ENCODE measurements around the gene RFESD.

The RFESD gene

GRCh38 chr5:95671826-95672225, 25.2 kb downstream of the RFESD start:
- TF ChIP-seq MYC (IDR thresholded peaks at IDR 0.05; ENCODE audit: low read depth, low read length), result no peak
- no peak for TF ChIP-seq POLR2A (IDR thresholded peaks at IDR 0.05; ENCODE audit: extremely low read depth, insufficient read length)
- TF ChIP-seq, protein P1, sequence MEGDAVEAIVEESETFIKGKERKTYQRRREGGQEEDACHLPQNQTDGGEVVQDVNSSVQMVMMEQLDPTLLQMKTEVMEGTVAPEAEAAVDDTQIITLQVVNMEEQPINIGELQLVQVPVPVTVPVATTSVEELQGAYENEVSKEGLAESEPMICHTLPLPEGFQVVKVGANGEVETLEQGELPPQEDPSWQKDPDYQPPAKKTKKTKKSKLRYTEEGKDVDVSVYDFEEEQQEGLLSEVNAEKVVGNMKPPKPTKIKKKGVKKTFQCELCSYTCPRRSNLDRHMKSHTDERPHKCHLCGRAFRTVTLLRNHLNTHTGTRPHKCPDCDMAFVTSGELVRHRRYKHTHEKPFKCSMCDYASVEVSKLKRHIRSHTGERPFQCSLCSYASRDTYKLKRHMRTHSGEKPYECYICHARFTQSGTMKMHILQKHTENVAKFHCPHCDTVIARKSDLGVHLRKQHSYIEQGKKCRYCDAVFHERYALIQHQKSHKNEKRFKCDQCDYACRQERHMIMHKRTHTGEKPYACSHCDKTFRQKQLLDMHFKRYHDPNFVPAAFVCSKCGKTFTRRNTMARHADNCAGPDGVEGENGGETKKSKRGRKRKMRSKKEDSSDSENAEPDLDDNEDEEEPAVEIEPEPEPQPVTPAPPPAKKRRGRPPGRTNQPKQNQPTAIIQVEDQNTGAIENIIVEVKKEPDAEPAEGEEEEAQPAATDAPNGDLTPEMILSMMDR (IDR thresholded peaks at IDR 0.05; ENCODE audit: low read depth, low read length), result no peak
- no peak overlapping the region for H3K4me3 ChIP-seq (ENCODE audit: low read depth, low read length)
- peak; percentile 50 for DNase-seq (ENCODE audit: low read depth)

DNA sequence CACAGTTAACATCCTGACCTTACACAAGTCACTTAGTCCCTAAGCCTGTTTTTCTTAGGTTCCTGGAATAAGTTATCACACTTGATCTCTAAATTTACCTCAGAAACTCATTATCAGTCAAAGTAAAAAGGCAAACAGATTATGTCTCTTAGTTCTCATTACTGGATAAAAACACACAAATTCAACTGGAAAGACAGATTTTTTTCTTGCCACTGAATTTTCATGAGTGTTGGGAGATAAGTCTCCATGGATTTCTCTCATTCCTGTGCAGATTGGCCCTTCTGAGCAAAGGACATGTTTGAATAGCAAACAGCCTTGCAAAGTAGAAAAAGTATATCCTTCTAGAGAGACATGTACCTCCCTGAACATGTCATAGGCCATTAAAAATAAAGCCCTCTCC, 26.1 kb downstream of the RFESD start:
- no peak overlapping the region for H3K4me3 ChIP-seq (ENCODE audit: low read depth, low read length)
- TF ChIP-seq MAX (IDR thresholded peaks at IDR 0.05; ENCODE audit: low read depth, low read length) (no peak), MYC (IDR thresholded peaks at IDR 0.05; ENCODE audit: low read depth, low read length) (no peak), POLR2A (IDR thresholded peaks at IDR 0.05; ENCODE audit: extremely low read depth, insufficient read length) (no peak)
- DNase-seq (ENCODE audit: low read depth), result no peak

DNA sequence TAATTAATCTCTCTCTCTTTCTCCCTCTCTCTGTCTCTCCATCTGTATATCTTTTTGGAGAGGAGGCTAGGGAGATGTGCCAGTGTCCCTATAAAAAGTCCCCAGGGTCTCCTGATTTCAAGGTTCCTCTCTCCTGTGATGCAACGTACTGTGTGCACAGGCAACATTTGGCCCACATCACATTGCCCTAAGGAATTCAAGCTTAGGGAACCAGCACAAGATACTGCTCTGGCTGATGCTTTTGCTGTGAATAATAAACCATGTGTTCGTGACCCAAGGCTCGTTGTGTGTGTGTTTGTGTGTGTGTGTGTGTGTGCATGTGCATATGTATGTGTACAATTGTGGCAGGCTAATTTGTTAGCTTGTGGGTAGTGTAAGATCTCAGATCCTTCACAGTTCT, 26.5 kb downstream of the RFESD start:
- TF ChIP-seq MYC (IDR thresholded peaks at IDR 0.05; ENCODE audit: low read depth, low read length), result no peak
- TF ChIP-seq, protein P1 (IDR thresholded peaks at IDR 0.05; ENCODE audit: low read depth, low read length), result no peak
- TF ChIP-seq POLR2A (IDR thresholded peaks at IDR 0.05; ENCODE audit: extremely low read depth, insufficient read length), result no peak
- no peak for TF ChIP-seq MAX (IDR thresholded peaks at IDR 0.05; ENCODE audit: low read depth, low read length)
- H3K4me3 ChIP-seq (ENCODE audit: low read depth, low read length), result no peak overlapping the region
- DNase-seq (ENCODE audit: low read depth), result peak; percentile 64

- TF ChIP-seq MYC (IDR thresholded peaks at IDR 0.05; ENCODE audit: low read depth, low read length), result no peak
- no peak for TF ChIP-seq POLR2A (IDR thresholded peaks at IDR 0.05; ENCODE audit: extremely low read depth, insufficient read length)
- TF ChIP-seq MAX (IDR thresholded peaks at IDR 0.05; ENCODE audit: low read depth, low read length), result no peak
- TF ChIP-seq, protein P1 (IDR thresholded peaks at IDR 0.05; ENCODE audit: low read depth, low read length), result no peak
- DNase-seq (ENCODE audit: low read depth), result no peak
- H3K4me3 ChIP-seq (ENCODE audit: low read depth, low read length), result no peak within 1 kb of the TSS
These were observed 36.3 kb downstream of the RFESD start, which contains the start of gene SPATA9 for GRCh38 chr5:95682891-95683290. TSS of gene SPATA9 (minus strand) at chr5:95682991. CDS start at chr5:95682854, 137 bp downstream.

GRCh38 chr5:95684361-95684760, 37.8 kb downstream of the RFESD start:
- no peak for DNase-seq (ENCODE audit: low read depth)
- no peak for TF ChIP-seq MAX (IDR thresholded peaks at IDR 0.05; ENCODE audit: low read depth, low read length)
- no peak for TF ChIP-seq MYC (IDR thresholded peaks at IDR 0.05; ENCODE audit: low read depth, low read length)
- TF ChIP-seq, protein P1 (IDR thresholded peaks at IDR 0.05; ENCODE audit: low read depth, low read length), result no peak
- no peak for TF ChIP-seq POLR2A (IDR thresholded peaks at IDR 0.05; ENCODE audit: extremely low read depth, insufficient read length)

GRCh38 chr5:95686651-95687050, 40.1 kb downstream of the RFESD start:
- TF ChIP-seq, protein P1 (IDR thresholded peaks at IDR 0.05; ENCODE audit: low read depth, low read length), result no peak
- TF ChIP-seq POLR2A (IDR thresholded peaks at IDR 0.05; ENCODE audit: extremely low read depth, insufficient read length), result no peak
- no peak for TF ChIP-seq MYC (IDR thresholded peaks at IDR 0.05; ENCODE audit: low read depth, low read length)
- no peak for TF ChIP-seq MAX (IDR thresholded peaks at IDR 0.05; ENCODE audit: low read depth, low read length)
- H3K4me3 ChIP-seq (ENCODE audit: low read depth, low read length), result no peak overlapping the region
- no peak for DNase-seq (ENCODE audit: low read depth)

More at GRCh38 chr5:95684361-95684760, 37.8 kb downstream of the RFESD start:
- no peak overlapping the region for H3K4me3 ChIP-seq (ENCODE audit: low read depth, low read length)
